Measurements from ENCODE around the gene CLCA1.

- TF ChIP-seq ZNF274 (IDR thresholded peaks at IDR 0.05; ENCODE audit: low read depth, low read length) (no peak), SUZ12 (IDR thresholded peaks at IDR 0.05; ENCODE audit: extremely low read depth, insufficient read depth, insufficient read length) (no peak), YY1 (IDR thresholded peaks at IDR 0.05; ENCODE audit: insufficient read depth, insufficient read length) (no peak)
These were observed 32.0 kb downstream of the CLCA1 start for GRCh38 chr1:86500714-86501113.

All from NT2/D1 (cell line).